SK-N-SH (cell line): ENCODE measurements around the gene FAM9B.

Experiments used
- CTCF ChIP-seq: fragments of 200-600 bp; sonication (generic); IDR thresholded peaks from 2 replicates; pipeline ENCODE4 v1.6.1; 2017; ENCODE audit warnings: antibody characterized with exemption, mild to moderate bottlenecking, moderate library complexity
- EP300 ChIP-seq, 2 experiments: IDR thresholded peaks; 2 replicates each; pipeline versions ENCODE4 v1.4.0 to v1.6.1; 2012; ENCODE audit warnings: borderline replicate concordance in 1 of 2, low read depth in 1 of 2, low read length in 1 of 2
- POLR2AphosphoS5 ChIP-seq: IDR thresholded peaks from 2 replicates; pipeline ENCODE4 v1.6.1; 2012; ENCODE audit warnings: low read depth, low read length
- TAF1 ChIP-seq: IDR thresholded peaks from 2 replicates; pipeline ENCODE4 v1.6.1; 2012; ENCODE audit warnings: low read depth, mild to moderate bottlenecking, low read length, moderate library complexity, borderline replicate concordance
- USF2 ChIP-seq: fragments of 150-350 bp; IDR thresholded peaks from 2 replicates; pipeline ENCODE4 v1.6.1; 2017; ENCODE audit warnings: antibody characterized with exemption, low read length, low read depth, borderline replicate concordance
- YY1 ChIP-seq: IDR thresholded peaks from 2 replicates; pipeline ENCODE4 v1.4.0; 2012; ENCODE audit warnings: low read depth, mild to moderate bottlenecking

GRCh38 chrX:9055354-9055753 lies 21.4 kb upstream of the FAM9B start:
- TF ChIP-seq POLR2AphosphoS5, result no peak
- TF ChIP-seq USF2, result no peak
- TF ChIP-seq TAF1, result no peak
- TF ChIP-seq CTCF, result no peak
- no peak for TF ChIP-seq YY1
- no peak for TF ChIP-seq EP300 (IDR thresholded peaks at IDR 0.05; ENCODE audit: borderline replicate concordance in 1 of 2, low read depth in 1 of 2, low read length in 1 of 2)
